K562 (cell line): Measurements from ENCODE around the gene LARP4B. TPM values are rescaled to one million over a fixed set of nuclear protein-coding genes. Genes with fewer than 3 reads are reported as not detected.

Experiments used
- ATAC-seq: fragments of 200-7000 bp; cut with Tn5 transposase; 3 replicates; pipeline ENCODE4 v1.9.1; 2020; ENCODE audit warnings: moderate library complexity
- BruUV-seq: library from RNA; stranded (reverse); fragments of 400-500 nt; replicated peaks from 2 replicates; lab custom pipeline; 2021; lab: Mats Ljungman, UMichigan
- CTCF ChIA-PET: fragments of 300-600 bp; formaldehyde crosslinking; extraction: SDS; loops from one replicate; lab custom pipeline; 2021; ENCODE audit warnings: low intra/inter-chr PET ratio; lab: Yijun Ruan, JAX
- POLR2A ChIA-PET: fragments of 300-600, 350-650 bp; sonication (Branson Sonifier 250); formaldehyde crosslinking; extraction: SDS; loops from one replicate; lab custom pipeline; 2021; ENCODE audit warnings: antibody characterized with exemption, inconsistent platforms; lab: Yijun Ruan, JAX
- DNase-seq, 4 experiments: peaks; one replicate each; pipeline versions ENCODE4 v3.0.0 to v3.0.0-alpha.2; 2011 to 2018; ENCODE audit warnings: low spot score in 3 of 4, mixed read lengths in 3 of 4; ENCODE audit errors: extremely low read depth in 1 of 4
- FAIRE-seq: peaks from 2 replicates; lab custom pipeline; 2011; peaks lifted over from hg19 to GRCh38; lab: Jason Lieb, UNC
- H2AFZ ChIP-seq: 2 replicates; pipeline ENCODE4 v1.6.0; 2011; ENCODE audit warnings: low read depth, low read length, control low read depth, inconsistent platforms
- H3K27ac ChIP-seq: fragments of 200-600 bp; 3 replicates; pipeline ENCODE4 v1.8.0; 2011; ENCODE audit warnings: low read depth, mild to moderate bottlenecking, control low read depth, inconsistent platforms, low read length, moderate library complexity, mixed read lengths; ENCODE audit errors: extremely low read depth
- H3K27me3 ChIP-seq, 2 experiments: fragments of 300-600 bp in 1 of 2; 2 replicates in 1 of 2; 3 replicates in 1 of 2; pipeline versions ENCODE4 v1.6.0 to v1.8.0; 2011; ENCODE audit warnings: inconsistent platforms in 2 of 2, low read length in 2 of 2, mild to moderate bottlenecking in 1 of 2, mixed read lengths in 1 of 2, moderate library complexity in 1 of 2; ENCODE audit not compliant: control insufficient read depth in 2 of 2, insufficient read depth in 2 of 2
- H3K36me3 ChIP-seq: fragments of 300-600 bp; 3 replicates; pipeline ENCODE4 v1.8.0; 2011; ENCODE audit warnings: mild to moderate bottlenecking, low read length, inconsistent platforms; ENCODE audit not compliant: control insufficient read depth, insufficient read depth
- H3K4me1 ChIP-seq, 2 experiments: fragments of 200-600 bp in 1 of 2; replicated peaks in 1 of 2; 2 replicates in 1 of 2; 3 replicates in 1 of 2; pipeline versions ENCODE4 v1.5.1 to v1.8.0; 2011; ENCODE audit warnings: inconsistent platforms in 2 of 2, low read length in 2 of 2, mild to moderate bottlenecking in 1 of 2, mixed read lengths in 1 of 2, moderate library complexity in 1 of 2; ENCODE audit not compliant: control insufficient read depth in 2 of 2, insufficient read depth in 2 of 2
- H3K4me2 ChIP-seq: 2 replicates; pipeline ENCODE4 v1.6.1; 2011; ENCODE audit warnings: low read length, control low read depth, inconsistent platforms, mixed read lengths; ENCODE audit not compliant: insufficient read depth
- H3K4me3 ChIP-seq: fragments of 200-600 bp; sonication (generic), shearing (Covaris generic); 2 replicates; pipeline ENCODE4 v1.5.1; 2016; ENCODE audit warnings: control low read depth, inconsistent platforms
- H3K79me2 ChIP-seq: fragments of 200-600 bp; 3 replicates; pipeline ENCODE4 v1.8.0; 2011; ENCODE audit warnings: low read length, inconsistent platforms; ENCODE audit not compliant: control insufficient read depth, insufficient read depth
- H3K9ac ChIP-seq, 2 experiments: 2 replicates each; pipeline versions ENCODE4 v1.6.0 to v1.6.1; 2011; ENCODE audit warnings: low read depth in 2 of 2, low read length in 2 of 2, control low read depth in 1 of 2, inconsistent platforms in 1 of 2, mild to moderate bottlenecking in 1 of 2, mixed read lengths in 1 of 2; ENCODE audit not compliant: insufficient read depth in 1 of 2
- H3K9me1 ChIP-seq: one replicate; pipeline ENCODE4 v1.6.0; 2011; ENCODE audit warnings: inconsistent platforms, mild to moderate bottlenecking, low read length, moderate library complexity; ENCODE audit not compliant: control insufficient read depth, insufficient read depth
- H3K9me3 ChIP-seq: replicated peaks from 2 replicates; pipeline ENCODE4 v1.5.1; 2011; ENCODE audit warnings: low read depth, low read length, inconsistent platforms; ENCODE audit not compliant: control insufficient read depth, insufficient read depth
- H4K20me1 ChIP-seq: replicated peaks from 2 replicates; pipeline ENCODE4 v1.6.1; 2011; ENCODE audit warnings: low read length, inconsistent platforms, mixed read lengths; ENCODE audit not compliant: control insufficient read depth, insufficient read depth
- POLR2G ChIP-seq: fragments of 200-400 bp; formaldehyde crosslinking; IDR thresholded peaks from 2 replicates; pipeline ENCODE4 v1.6.1; 2017; ENCODE audit warnings: low read depth, mild to moderate bottlenecking, antibody characterized with exemption, low read length, moderate library complexity
- RHOXF2B ChIP-seq: fragments of 250-450 bp; sonication (Bioruptor Pico); conservative IDR thresholded peaks from 2 replicates; pipeline ENCODE4 v1.5.1; 2021
- TFE3 ChIP-seq: fragments of 450-650 bp; formaldehyde crosslinking; IDR thresholded peaks from 2 replicates; pipeline ENCODE4 v1.4.0; 2020; ENCODE audit warnings: mild to moderate bottlenecking, mixed read lengths
- ZNF212 ChIP-seq: fragments of 450-650 bp; formaldehyde crosslinking; IDR thresholded peaks from 2 replicates; pipeline ENCODE4 v1.4.0; 2020; ENCODE audit warnings: mild to moderate bottlenecking
- WGBS: fragments of 100-300 bp; shearing (Covaris generic); methylation state at CpG from one replicate; pipeline ENCODE4 v1.1.6; 2016; ENCODE audit warnings: low coverage, mixed read lengths; ENCODE audit not compliant: insufficient coverage; ENCODE audit errors: missing lambda C conversion rate; 5-methylcytosine and 5-hydroxymethylcytosine counted together
- in situ Hi-C: fragments of 300-500 bp; cut with MboI; formaldehyde crosslinking; loops from 4 replicates; pipeline ENCODE4 v1.15.0; 2018; ENCODE audit warnings: inconsistent platforms, mixed read lengths
- intact Hi-C: fragments of 100-400 bp; cut with micrococcal nuclease; formaldehyde crosslinking; loops from 2 replicates; pipeline ENCODE4 v1.14.2; 2022
- polyA plus RNA-seq, 8 experiments: library from polyadenylated mRNA; depleted of rRNA in 4 of 8; stranded (reverse) in 5 of 8; unstranded in 3 of 8; fragments of >200 nt; fragmentation: Nextera tagmentation in 2 of 8; fragmentation: Illumina TruSeq in 1 of 8; extraction: Ambion mirVana in 2 of 8; extraction: Trizol in 1 of 8; gene quantifications; 2 replicates each; pipeline versions ENCODE4 v1.2.1 to v1.2.3, GENCODE V29; 2011 to 2014; ENCODE audit warnings: inconsistent platforms in 1 of 8, missing spikeins in 1 of 8
- total RNA-seq, 7 experiments: library from RNA; depleted of rRNA in 6 of 7; stranded (reverse); fragments of >200 nt in 6 of 7; fragmentation: Illumina TruSeq in 2 of 7; extraction: Trizol in 2 of 7; gene quantifications; 2 replicates each; pipeline versions ENCODE4 v1.2.1 to v1.2.3, GENCODE V29; 2011 to 2021; ENCODE audit warnings: low replicate concordance in 1 of 7

The LARP4B gene
- total and polyA plus RNA-seq, 9 of the 15 experiments (the other 6 are each of a cell fraction or from before 2014, with no cell fraction given) = 11.8 to 130 (median 42.6) TPM

GRCh38 chr10:821322-821721 is 110.2 kb downstream of the LARP4B start:
- ATAC-seq (no peak), DNase-seq (no peak), FAIRE-seq (no peak)
- Histone ChIP-seq H3K9me1 (no peaks in the 10 kb centered on the region), H3K27ac (no peak overlapping the region), H2AFZ (no peak overlapping the region), H3K9ac (no peak overlapping the region), H3K27me3 (no peaks in the 10 kb centered on the region), H3K4me2 (no peak overlapping the region), H3K79me2 (no peaks in the 10 kb centered on the region), H3K9me3 (no peaks in the 10 kb centered on the region), H3K36me3 (peaks cover 98% of the 10 kb centered on the region), H3K4me1 (peaks cover 0 to 4% of the 10 kb centered on the region in 2 experiments; a peak in 1 of 5 replicates), H3K4me3 (no peak overlapping the region), H4K20me1 (no peaks in the 10 kb centered on the region; the same call in 1 of the 2 replicates)
- no TSS peak for BruUV-seq
- CTCF ChIA-PET = no interaction called here
- intact Hi-C loops (no loop called here), in situ Hi-C loops (no loop called here)
- POLR2A ChIA-PET = interaction anchor here (1.6 kb wide), 1 partner anchor 10 kb away, joined by 3 read pairs; no protein-coding TSS in a partner anchor
- WGBS = 53% methylated on average over 5 of the region's 5 CpGs
- peak; percentile 85 for TF ChIP-seq TFE3 (CRISPR knock-in tag)
- no peak for TF ChIP-seq RHOXF2B (CRISPR knock-in tag)
- 0 out of 2 replicates have a peak, but pooled peaks have one; percentile 11 for TF ChIP-seq POLR2G
- no peak for TF ChIP-seq ZNF212 (CRISPR knock-in tag)
